ENCODE data around the gene TACO1.

TACO1 gene

GRCh38 chr17:63641692-63642448 lies 41.2 kb downstream of the TACO1 start:
- no peak for DNase-seq

- no peak for DNase-seq
Observed at GRCh38 chr17:63644846-63645245, 44.2 kb downstream of the TACO1 start.

GRCh38 chr17:63645775-63646487 lies 45.2 kb downstream of the TACO1 start:
- no peak for DNase-seq

GRCh38 chr17:63646488-63646806 lies 45.8 kb downstream of the TACO1 start:
- no peak for DNase-seq

GRCh38 chr17:63647065-63647725 lies 46.5 kb downstream of the TACO1 start:
- no peak for DNase-seq

GRCh38 chr17:63647936-63648335 lies 47.2 kb downstream of the TACO1 start:
- DNase-seq, result no peak

- DNase-seq, result no peak
Observed at GRCh38 chr17:63649813-63650212, 49.1 kb downstream of the TACO1 start.

GRCh38 chr17:63652106-63652505 lies 51.4 kb downstream of the TACO1 start:
- DNase-seq, result no peak

- no peak for DNase-seq
Observed at GRCh38 chr17:63653050-63653449, 52.4 kb downstream of the TACO1 start.

- DNase-seq, result no peak
Observed at GRCh38 chr17:63657786-63658185, 57.1 kb downstream of the TACO1 start.

All from CD4-positive, alpha-beta T cell treated with Interleukin-17A for 4 hours (primary cell).